Mammary epithelial cell (primary cell): ENCODE measurements around the gene PPA2.

ENCODE experiments used
- CTCF ChIP-seq, 2 donors: IDR thresholded peaks in 1 of 2; conservative IDR thresholded peaks in 1 of 2; 2 replicates each; pipeline ENCODE4 v1.5.1; 2011 to 2012; ENCODE audit warnings: inconsistent platforms in 2 of 2, low read length in 2 of 2, mild to moderate bottlenecking in 2 of 2, control low read depth in 1 of 2, low read depth in 1 of 2; ENCODE audit not compliant: insufficient read depth in 1 of 2; ENCODE audit errors: extremely low read depth in 1 of 2
- EZH2 ChIP-seq: IDR thresholded peaks from 2 replicates; pipeline ENCODE4 v1.6.1; 2012; ENCODE audit warnings: low read length, inconsistent platforms, borderline replicate concordance

- TF ChIP-seq CTCF (conservative IDR thresholded peaks at IDR 0.05 in 1 of 2, IDR thresholded peaks at IDR 0.05 in 1 of 2; ENCODE audit: extremely low read depth in 1 of 2, insufficient read depth in 1 of 2, low read depth in 1 of 2, low read length in 2 of 2) (no peak), EZH2 (no peak)
These were observed 17.9 kb downstream of the PPA2 start for GRCh38 chr4:105455998-105456397.
